Measurements from ENCODE around the gene FAM83G. TPM values are rescaled to one million over a fixed set of nuclear protein-coding genes. Genes with fewer than 3 reads are reported as not detected.

FAM83G gene
- total and polyA plus RNA-seq, 2 donors: 1.0 to 2.9 TPM

DNA sequence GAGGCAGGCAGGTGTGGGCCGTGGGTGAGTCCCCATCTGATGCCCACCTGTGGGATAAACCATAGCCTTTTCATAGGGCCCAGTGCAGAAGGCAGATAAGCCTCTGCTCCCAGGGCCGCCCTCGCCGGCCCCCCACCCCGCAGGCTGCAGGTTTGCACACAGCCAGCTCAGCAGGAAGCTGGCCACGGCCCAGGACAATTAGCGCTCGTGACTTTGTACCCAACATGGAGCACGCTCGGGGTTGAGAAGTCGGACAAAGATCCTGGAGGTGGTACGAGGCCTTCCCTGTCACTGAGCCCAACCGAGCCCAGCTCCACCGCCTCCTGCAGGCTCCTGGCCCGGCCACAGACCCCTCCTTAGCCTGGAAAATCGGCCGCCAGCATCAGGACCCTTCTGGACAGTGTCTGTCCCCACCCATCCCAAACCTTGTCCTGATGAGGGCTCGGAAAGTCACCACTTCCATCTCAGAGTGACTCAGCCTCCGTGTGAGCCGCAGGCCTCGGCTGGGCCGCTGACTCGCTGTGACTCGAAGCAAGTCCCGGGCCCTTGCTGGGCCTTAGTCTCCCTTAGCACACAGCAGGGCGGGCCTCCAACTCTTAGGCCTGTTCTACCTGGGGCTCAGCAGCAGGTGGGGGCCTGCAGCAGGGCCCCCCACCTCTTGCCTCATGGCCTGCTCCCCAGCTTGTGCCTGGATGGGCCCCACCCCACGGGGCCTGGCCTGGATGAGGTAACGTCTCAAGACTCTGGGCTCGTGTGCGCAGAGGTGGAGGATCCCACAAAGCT is 22.7 kb downstream of the FAM83G start:
- H3K36me3 ChIP-seq (ENCODE audit: insufficient read depth): no peaks in the 10 kb centered on the region
- no peak overlapping the region for H3K4me3 ChIP-seq (ENCODE audit: low read depth, low read length)
- no peak overlapping the region for H3K27ac ChIP-seq (ENCODE audit: low read depth)
- no peaks in the 10 kb centered on the region for H3K4me1 ChIP-seq (ENCODE audit: insufficient read depth)
- DNase-seq (ENCODE audit: extremely low spot score): no peak
- 85% methylated on average over 30 of the region's 30 CpGs for WGBS

- H3K4me3 ChIP-seq (ENCODE audit: low read depth, low read length): no peak overlapping the region
- no peaks in the 10 kb centered on the region for H3K4me1 ChIP-seq (ENCODE audit: insufficient read depth)
- H3K36me3 ChIP-seq (ENCODE audit: insufficient read depth): no peaks in the 10 kb centered on the region
- H3K27ac ChIP-seq (ENCODE audit: low read depth): no peak overlapping the region
- no peak for DNase-seq (ENCODE audit: extremely low spot score)
- WGBS: 96% methylated on average over 6 of the region's 6 CpGs
Observed at GRCh38 chr17:18981335-18981641, 23.3 kb downstream of the FAM83G start.

DNA sequence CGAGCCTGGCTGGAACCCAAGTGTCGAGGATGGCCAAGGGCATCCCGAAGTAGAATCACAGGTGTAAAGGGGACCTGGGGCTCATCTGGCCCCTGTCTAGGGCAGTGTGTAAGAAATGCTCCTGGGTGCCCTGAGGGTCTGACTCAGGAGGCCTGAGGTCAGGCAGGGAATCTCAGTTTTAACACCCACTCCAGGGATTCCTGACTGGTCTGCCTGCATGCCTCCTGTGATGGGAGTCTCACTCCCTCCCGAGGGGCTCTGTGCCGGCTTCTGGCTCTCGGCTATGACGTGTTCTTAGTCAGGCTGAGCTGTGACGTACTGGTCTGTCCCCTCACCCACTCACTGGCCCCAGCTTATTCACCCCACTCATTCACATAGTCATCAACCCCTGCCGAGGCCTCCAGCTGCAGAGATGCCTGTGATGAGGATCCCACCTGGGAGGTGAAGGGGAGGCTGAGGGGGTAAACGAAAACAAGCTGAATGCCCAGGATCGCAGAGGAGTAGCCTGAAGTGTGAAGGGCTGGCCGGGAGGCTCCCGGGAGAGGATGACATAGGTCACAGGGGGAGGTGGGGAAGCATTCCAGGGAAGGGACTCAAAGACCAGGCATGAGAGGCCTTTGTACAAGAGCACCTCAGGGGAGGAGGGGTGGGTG is 23.8 kb downstream of the FAM83G start:
- no peak for DNase-seq (ENCODE audit: extremely low spot score)
- H3K36me3 ChIP-seq (ENCODE audit: insufficient read depth): no peaks in the 10 kb centered on the region
- H3K4me3 ChIP-seq (ENCODE audit: low read depth, low read length): no peak overlapping the region
- WGBS: 87% methylated on average over 13 of the region's 13 CpGs
- H3K4me1 ChIP-seq (ENCODE audit: insufficient read depth): no peaks in the 10 kb centered on the region
- H3K27ac ChIP-seq (ENCODE audit: low read depth): no peak overlapping the region

DNA sequence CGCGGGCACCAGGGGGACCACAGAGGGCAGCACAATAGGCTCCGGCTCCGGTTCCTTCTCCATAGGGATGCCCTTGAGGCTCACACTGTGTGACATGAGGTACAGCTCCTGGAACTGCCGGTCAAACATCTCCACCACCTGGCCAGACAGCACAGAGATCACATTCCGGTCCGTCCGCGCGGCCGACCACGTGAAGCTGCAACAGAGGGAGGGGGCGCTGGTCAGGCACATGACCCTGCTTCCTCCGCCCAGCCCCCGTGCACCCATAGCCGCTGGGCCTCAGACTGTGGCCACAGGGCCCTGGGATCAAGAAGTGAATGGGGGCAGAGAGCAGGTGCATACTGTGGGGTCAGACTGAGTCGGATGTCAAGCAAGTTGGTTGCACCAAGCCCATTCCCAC is 25.9 kb downstream of the FAM83G start:
- H3K4me1 ChIP-seq (ENCODE audit: insufficient read depth): no peaks in the 10 kb centered on the region
- H3K27ac ChIP-seq (ENCODE audit: low read depth): no peak overlapping the region
- H3K4me3 ChIP-seq (ENCODE audit: low read depth, low read length): no peak overlapping the region
- DNase-seq (ENCODE audit: extremely low spot score): no peak
- H3K36me3 ChIP-seq (ENCODE audit: insufficient read depth): no peaks in the 10 kb centered on the region
- 94% methylated on average over 17 of the region's 17 CpGs for WGBS

DNA sequence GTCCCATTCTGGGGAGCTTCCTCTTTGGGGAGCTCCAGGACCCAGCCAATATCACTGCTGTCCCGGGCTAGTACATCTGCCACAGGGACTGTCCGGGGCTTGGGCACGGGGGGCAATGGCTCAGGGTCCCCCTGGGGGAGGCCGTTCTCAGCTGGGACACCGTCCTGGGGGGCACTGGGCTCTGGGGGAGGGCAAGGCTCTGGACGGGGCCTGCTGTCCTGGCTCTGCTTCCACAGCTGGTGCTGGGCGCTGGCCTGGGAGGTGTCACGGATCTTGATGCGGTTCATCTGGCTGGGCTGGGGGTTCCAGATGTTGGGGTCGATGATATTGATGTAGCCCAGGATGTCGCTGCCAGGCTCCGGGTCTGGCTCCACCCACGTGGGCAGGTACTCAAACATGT is 26.5 kb downstream of the FAM83G start:
- WGBS: 92% methylated on average over 13 of the region's 13 CpGs
- Histone ChIP-seq H3K36me3 (ENCODE audit: insufficient read depth) (no peaks in the 10 kb centered on the region), H3K4me1 (ENCODE audit: insufficient read depth) (no peaks in the 10 kb centered on the region)

DNA sequence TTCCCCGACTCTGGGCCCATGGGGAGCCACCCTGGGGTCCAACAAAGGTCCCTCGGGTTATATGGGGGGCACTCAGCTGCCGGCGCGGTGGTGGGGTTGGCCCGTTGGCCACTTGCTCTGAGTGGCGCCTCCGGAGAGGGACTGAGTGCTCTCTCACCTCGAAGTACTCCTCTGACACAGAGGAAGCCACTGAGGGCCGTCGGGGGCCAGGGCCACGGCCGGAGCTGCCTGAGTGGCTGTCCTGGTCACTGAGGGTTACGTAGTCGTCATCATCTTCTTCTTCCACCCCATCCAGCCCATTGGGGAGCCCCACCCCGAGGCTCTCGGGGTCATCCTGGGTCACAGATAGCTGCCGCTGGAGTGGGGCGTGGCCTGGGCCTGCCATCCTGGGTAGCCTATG is 26.9 kb downstream of the FAM83G start:
- H3K36me3 ChIP-seq (ENCODE audit: insufficient read depth): no peaks in the 10 kb centered on the region
- no peak overlapping the region for H3K27ac ChIP-seq (ENCODE audit: low read depth)
- no peaks in the 10 kb centered on the region for H3K4me1 ChIP-seq (ENCODE audit: insufficient read depth)
- no peak overlapping the region for H3K4me3 ChIP-seq (ENCODE audit: low read depth, low read length)
- WGBS: 92% methylated on average over 19 of the region's 19 CpGs
- DNase-seq (ENCODE audit: extremely low spot score): no peak

More for the DNA sequence above, 26.5 kb downstream of the FAM83G start:
- Histone ChIP-seq H3K4me3 (ENCODE audit: low read depth, low read length) (no peak overlapping the region), H3K27ac (ENCODE audit: low read depth) (no peak overlapping the region)
- DNase-seq (ENCODE audit: extremely low spot score): no peak

DNA sequence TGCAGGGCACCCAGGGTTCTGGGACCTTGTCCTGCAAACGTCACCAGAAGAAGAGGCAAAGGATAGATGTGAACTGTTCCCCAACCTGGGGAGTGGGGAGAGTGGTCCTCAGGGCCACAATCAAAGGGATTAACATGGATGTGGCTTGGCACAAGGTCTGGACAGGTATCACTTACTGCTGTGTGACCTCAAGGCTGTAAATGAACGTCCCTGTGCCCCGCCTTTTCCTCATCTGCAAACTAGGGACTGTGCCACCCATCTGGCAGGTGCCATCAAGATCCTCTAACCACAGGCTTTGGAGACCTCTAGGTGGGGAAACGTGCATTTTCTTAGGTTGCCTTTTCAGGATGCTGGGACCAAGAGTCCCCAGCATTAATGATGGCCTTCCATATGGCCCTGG is 27.5 kb downstream of the FAM83G start:
- 89% methylated on average over 4 of the region's 4 CpGs for WGBS
- H3K27ac ChIP-seq (ENCODE audit: low read depth): no peak overlapping the region
- no peaks in the 10 kb centered on the region for H3K36me3 ChIP-seq (ENCODE audit: insufficient read depth)
- no peak for DNase-seq (ENCODE audit: extremely low spot score)
- H3K4me3 ChIP-seq (ENCODE audit: low read depth, low read length): no peak overlapping the region
- H3K4me1 ChIP-seq (ENCODE audit: insufficient read depth): no peaks in the 10 kb centered on the region

- WGBS: 79% methylated on average over 4 of the region's 4 CpGs
- DNase-seq (ENCODE audit: extremely low spot score): no peak
- no peak overlapping the region for H3K4me3 ChIP-seq (ENCODE audit: low read depth, low read length)
- H3K4me1 ChIP-seq (ENCODE audit: insufficient read depth): no peaks in the 10 kb centered on the region
- no peak overlapping the region for H3K27ac ChIP-seq (ENCODE audit: low read depth)
- no peaks in the 10 kb centered on the region for H3K36me3 ChIP-seq (ENCODE audit: insufficient read depth)
Observed at GRCh38 chr17:18976201-18976600, 28.4 kb downstream of the FAM83G start.

- Histone ChIP-seq H3K4me3 (ENCODE audit: low read depth, low read length) (no peak overlapping the region), H3K4me1 (ENCODE audit: insufficient read depth) (no peaks in the 10 kb centered on the region), H3K27ac (ENCODE audit: low read depth) (no peak overlapping the region), H3K36me3 (ENCODE audit: insufficient read depth) (no peaks in the 10 kb centered on the region)
- no peak for DNase-seq (ENCODE audit: extremely low spot score)
- 94% methylated on average over 13 of the region's 13 CpGs for WGBS
Observed at GRCh38 chr17:18975597-18975996, 29.0 kb downstream of the FAM83G start.

DNA sequence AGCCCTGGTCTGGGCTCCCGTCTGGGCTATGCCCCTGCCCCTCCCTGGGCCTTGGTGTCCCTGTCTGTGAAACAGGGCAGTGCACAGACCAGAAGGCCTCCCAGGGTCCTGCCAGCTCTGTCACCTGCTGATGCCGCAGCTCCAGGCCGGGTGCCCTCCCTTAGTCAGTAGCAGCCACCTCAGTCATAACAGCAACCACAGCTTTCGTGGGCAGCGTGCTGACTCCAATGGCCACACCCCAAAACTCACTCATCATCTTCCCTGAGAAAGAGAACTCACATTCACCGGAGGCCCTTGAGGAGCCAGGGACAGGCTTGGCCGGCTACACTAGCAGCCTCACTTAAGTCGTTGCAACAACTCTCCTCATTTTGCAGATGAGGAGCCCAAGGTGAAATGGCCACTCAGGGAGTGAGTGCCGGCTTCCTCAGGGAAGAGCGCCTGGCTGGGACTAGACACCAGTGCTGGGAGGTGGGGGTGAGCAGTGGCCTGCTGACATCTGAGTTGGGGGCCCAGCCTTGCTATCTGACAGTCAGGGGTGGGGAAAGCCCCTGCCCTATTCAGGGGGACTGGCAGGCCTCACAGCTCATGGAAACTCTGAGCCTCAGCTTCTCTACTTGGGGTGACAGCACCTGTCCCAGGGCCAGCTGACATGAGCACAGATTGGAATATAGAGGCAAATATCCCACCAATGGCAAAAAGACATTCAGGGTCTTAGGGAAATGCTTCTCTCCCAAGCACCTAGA is 30.0 kb downstream of the FAM83G start:
- DNase-seq (ENCODE audit: extremely low spot score): no peak
- 89% methylated on average over 10 of the region's 10 CpGs for WGBS
- H3K4me3 ChIP-seq (ENCODE audit: low read depth, low read length): no peak overlapping the region
- H3K27ac ChIP-seq (ENCODE audit: low read depth): no peak overlapping the region
- no peaks in the 10 kb centered on the region for H3K36me3 ChIP-seq (ENCODE audit: insufficient read depth)
- H3K4me1 ChIP-seq (ENCODE audit: insufficient read depth): no peaks in the 10 kb centered on the region

GRCh38 chr17:18971801-18972200 is 32.8 kb downstream of the FAM83G start:
- no peak for DNase-seq (ENCODE audit: extremely low spot score)
- H3K27ac ChIP-seq (ENCODE audit: low read depth): no peak overlapping the region
- no peak overlapping the region for H3K4me3 ChIP-seq (ENCODE audit: low read depth, low read length)
- H3K36me3 ChIP-seq (ENCODE audit: insufficient read depth): no peaks in the 10 kb centered on the region
- H3K4me1 ChIP-seq (ENCODE audit: insufficient read depth): no peaks in the 10 kb centered on the region
- WGBS: over 99% methylated on average over 7 of the region's 7 CpGs

GRCh38 chr17:18970582-18971480 is 33.7 kb downstream of the FAM83G start:
- Histone ChIP-seq H3K4me1 (ENCODE audit: insufficient read depth) (no peaks in the 10 kb centered on the region), H3K27ac (ENCODE audit: low read depth) (no peak overlapping the region), H3K36me3 (ENCODE audit: insufficient read depth) (no peaks in the 10 kb centered on the region), H3K4me3 (ENCODE audit: low read depth, low read length) (no peak overlapping the region)
- DNase-seq (ENCODE audit: extremely low spot score): no peak
- WGBS: 93% methylated on average over 28 of the region's 28 CpGs
